Measurements from ENCODE around the gene KLRD1. TPM values are rescaled to one million over a fixed set of nuclear protein-coding genes. Genes with fewer than 3 reads are reported as not detected.
"Not testable (repeated sequence)": the region's sequence is repeated elsewhere in the genome, so short reads cannot be mapped to it uniquely, and the experiment has no call there.

KLRD1 gene
- total and polyA plus RNA-seq, 2 experiments from 2014 or later, result 0.03 to 0.27 TPM

DNA sequence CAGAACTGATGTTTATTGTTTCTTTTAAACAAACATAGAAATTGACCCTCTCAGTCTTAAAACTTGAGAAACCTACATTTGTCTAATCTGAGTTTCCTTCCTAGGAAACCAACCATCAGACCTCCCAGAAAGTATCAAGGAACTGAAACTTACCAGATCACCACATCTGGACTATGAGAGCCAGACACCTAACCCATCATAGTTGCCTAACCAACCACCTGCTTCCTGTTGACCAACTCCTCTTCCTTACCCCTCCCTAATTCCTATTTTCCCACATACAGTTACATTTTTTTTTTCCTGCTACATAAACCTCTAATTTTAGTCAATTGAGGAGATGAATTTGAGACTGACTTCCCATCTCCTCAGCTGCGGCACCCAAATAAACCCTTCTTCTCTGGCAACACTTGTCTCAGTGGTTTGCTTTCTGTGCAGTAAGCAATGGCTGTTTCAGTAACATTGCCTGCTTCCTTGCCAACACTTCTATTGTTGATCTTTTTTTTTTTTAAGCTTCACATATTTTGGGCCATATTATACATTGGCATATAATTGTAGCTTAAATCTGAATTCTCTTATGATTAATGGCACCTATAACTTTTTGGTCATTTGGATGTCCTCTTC lies 34.3 kb downstream of the KLRD1 start (continued):
- TF ChIP-seq, protein P1, sequence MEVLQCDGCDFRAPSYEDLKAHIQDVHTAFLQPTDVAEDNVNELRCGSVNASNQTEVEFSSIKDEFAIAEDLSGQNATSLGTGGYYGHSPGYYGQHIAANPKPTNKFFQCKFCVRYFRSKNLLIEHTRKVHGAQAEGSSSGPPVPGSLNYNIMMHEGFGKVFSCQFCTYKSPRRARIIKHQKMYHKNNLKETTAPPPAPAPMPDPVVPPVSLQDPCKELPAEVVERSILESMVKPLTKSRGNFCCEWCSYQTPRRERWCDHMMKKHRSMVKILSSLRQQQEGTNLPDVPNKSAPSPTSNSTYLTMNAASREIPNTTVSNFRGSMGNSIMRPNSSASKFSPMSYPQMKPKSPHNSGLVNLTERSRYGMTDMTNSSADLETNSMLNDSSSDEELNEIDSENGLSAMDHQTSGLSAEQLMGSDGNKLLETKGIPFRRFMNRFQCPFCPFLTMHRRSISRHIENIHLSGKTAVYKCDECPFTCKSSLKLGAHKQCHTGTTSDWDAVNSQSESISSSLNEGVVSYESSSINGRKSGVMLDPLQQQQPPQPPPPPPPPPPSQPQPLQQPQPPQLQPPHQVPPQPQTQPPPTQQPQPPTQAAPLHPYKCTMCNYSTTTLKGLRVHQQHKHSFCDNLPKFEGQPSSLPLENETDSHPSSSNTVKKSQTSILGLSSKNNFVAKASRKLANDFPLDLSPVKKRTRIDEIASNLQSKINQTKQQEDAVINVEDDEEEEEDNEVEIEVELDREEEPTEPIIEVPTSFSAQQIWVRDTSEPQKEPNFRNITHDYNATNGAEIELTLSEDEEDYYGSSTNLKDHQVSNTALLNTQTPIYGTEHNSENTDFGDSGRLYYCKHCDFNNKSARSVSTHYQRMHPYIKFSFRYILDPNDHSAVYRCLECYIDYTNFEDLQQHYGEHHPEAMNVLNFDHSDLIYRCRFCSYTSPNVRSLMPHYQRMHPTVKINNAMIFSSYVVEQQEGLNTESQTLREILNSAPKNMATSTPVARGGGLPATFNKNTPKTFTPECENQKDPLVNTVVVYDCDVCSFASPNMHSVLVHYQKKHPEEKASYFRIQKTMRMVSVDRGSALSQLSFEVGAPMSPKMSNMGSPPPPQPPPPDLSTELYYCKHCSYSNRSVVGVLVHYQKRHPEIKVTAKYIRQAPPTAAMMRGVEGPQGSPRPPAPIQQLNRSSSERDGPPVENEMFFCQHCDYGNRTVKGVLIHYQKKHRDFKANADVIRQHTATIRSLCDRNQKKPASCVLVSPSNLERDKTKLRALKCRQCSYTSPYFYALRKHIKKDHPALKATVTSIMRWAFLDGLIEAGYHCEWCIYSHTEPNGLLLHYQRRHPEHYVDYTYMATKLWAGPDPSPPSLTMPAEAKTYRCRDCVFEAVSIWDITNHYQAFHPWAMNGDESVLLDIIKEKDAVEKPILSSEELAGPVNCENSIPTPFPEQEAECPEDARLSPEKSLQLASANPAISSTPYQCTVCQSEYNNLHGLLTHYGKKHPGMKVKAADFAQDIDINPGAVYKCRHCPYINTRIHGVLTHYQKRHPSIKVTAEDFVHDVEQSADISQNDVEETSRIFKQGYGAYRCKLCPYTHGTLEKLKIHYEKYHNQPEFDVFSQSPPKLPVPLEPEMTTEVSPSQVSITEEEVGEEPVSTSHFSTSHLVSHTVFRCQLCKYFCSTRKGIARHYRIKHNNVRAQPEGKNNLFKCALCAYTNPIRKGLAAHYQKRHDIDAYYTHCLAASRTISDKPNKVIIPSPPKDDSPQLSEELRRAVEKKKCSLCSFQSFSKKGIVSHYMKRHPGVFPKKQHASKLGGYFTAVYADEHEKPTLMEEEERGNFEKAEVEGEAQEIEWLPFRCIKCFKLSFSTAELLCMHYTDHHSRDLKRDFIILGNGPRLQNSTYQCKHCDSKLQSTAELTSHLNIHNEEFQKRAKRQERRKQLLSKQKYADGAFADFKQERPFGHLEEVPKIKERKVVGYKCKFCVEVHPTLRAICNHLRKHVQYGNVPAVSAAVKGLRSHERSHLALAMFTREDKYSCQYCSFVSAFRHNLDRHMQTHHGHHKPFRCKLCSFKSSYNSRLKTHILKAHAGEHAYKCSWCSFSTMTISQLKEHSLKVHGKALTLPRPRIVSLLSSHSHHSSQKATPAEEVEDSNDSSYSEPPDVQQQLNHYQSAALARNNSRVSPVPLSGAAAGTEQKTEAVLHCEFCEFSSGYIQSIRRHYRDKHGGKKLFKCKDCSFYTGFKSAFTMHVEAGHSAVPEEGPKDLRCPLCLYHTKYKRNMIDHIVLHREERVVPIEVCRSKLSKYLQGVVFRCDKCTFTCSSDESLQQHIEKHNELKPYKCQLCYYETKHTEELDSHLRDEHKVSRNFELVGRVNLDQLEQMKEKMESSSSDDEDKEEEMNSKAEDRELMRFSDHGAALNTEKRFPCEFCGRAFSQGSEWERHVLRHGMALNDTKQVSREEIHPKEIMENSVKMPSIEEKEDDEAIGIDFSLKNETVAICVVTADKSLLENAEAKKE (CRISPR knock-in tag; IDR thresholded peaks at IDR 0.05), result no peak
- no peak for TF ChIP-seq EZH2 (IDR thresholded peaks at IDR 0.05; ENCODE audit: low read depth, unreplicated experiment)
- TF ChIP-seq STAT1 (IDR thresholded peaks at IDR 0.05; ENCODE audit: unreplicated experiment), result no peak
- TF ChIP-seq NANOG (IDR thresholded peaks at IDR 0.05; ENCODE audit: borderline replicate concordance), result no peak

DNA sequence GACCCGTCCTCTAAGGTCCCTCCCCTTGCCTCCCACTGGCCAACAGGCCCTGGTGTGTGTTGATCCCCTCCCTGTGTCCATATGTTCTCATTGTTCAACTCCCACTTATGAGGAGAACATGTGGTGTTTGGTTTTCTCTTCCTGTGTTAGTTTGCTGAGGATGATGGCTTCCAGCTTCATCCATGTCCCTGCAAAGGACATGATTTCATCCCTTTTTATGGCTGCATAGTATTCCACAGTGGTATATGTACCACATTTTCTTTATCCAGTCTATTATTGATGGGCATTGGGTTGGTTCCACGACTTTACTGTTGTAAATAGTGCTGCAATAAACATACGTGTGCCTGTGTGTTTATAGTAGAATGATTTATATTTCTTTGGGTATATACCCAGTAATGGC lies 43.8 kb downstream of the KLRD1 start:
- H3K36me3 Mint-ChIP-seq (ENCODE audit: low read depth), result peaks cover 10% of the 10 kb centered on the region
- H3K4me3 Mint-ChIP-seq; H4K20me1 ChIP-seq (replicated peaks; ENCODE audit: insufficient read depth); H3K4me2 ChIP-seq; H3K4me1 Mint-ChIP-seq; H3K4me1 ChIP-seq (ENCODE audit: insufficient read depth); H3K4me3 ChIP-seq; H3K9me2 ChIP-seq (ENCODE audit: insufficient read depth); DNase-seq (ENCODE audit: low spot score); H3K27ac ChIP-seq (ENCODE audit: low read depth); H3K36me3 ChIP-seq (ENCODE audit: insufficient read depth); H2AFZ ChIP-seq; H3K27me3 ChIP-seq (ENCODE audit: insufficient read depth); H3K27me3 Mint-ChIP-seq (ENCODE audit: insufficient read depth, low read depth, poor library complexity); H3K27ac Mint-ChIP-seq; H3K79me2 ChIP-seq (replicated peaks; ENCODE audit: insufficient read depth); ATAC-seq; H3F3A ChIP-seq (replicated peaks; ENCODE audit: low read depth): not testable (repeated sequence)
- H3K9me3 Mint-ChIP-seq, result peaks cover 19% of the 10 kb centered on the region

DNA sequence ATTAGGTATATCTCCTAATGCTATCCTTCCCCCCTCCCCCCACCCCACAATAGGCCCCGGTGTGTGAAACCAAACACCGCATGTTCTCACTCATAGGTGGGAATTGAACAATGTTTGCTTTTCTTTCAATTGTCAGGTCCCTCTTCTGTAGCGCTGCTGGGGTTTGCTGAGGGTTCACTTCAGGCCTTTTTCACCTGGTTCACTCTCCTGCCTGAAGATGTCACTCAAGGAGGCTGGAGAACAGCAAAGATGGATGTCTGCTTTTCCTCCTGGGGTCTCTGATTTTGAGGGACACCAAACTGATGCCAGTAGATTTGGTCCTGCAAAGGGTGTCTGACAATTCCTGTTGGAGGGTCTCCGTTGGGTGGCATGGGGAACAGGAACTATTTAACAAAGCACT lies 46.4 kb downstream of the KLRD1 start:
- peaks cover 32% of the 10 kb centered on the region for H3K9me3 Mint-ChIP-seq
- H3K79me2 ChIP-seq (replicated peaks; ENCODE audit: insufficient read depth), result no peaks in the 10 kb centered on the region
- H3F3A ChIP-seq (replicated peaks; ENCODE audit: low read depth), result no peaks in the 10 kb centered on the region
- no peaks in the 10 kb centered on the region for H3K27me3 ChIP-seq (ENCODE audit: insufficient read depth)
- H3K9me2 ChIP-seq (ENCODE audit: insufficient read depth), result no peaks in the 10 kb centered on the region
- H3K36me3 ChIP-seq (ENCODE audit: insufficient read depth), result no peaks in the 10 kb centered on the region
- H3K4me1 ChIP-seq (ENCODE audit: insufficient read depth), result no peaks in the 10 kb centered on the region
- H3K27ac Mint-ChIP-seq, result no peak overlapping the region
- no peaks in the 10 kb centered on the region for H4K20me1 ChIP-seq (replicated peaks; ENCODE audit: insufficient read depth)
- H3K4me3 Mint-ChIP-seq, result no peak overlapping the region
- DNase-seq (ENCODE audit: low spot score), result no peak
- H3K36me3 Mint-ChIP-seq (ENCODE audit: low read depth), result peaks cover 24% of the 10 kb centered on the region
- no peak; the same call in 1 of the 3 replicates for ATAC-seq
- no peak for TF ChIP-seq EZH2 (IDR thresholded peaks at IDR 0.05; ENCODE audit: low read depth, unreplicated experiment)
- TF ChIP-seq, protein P2, sequence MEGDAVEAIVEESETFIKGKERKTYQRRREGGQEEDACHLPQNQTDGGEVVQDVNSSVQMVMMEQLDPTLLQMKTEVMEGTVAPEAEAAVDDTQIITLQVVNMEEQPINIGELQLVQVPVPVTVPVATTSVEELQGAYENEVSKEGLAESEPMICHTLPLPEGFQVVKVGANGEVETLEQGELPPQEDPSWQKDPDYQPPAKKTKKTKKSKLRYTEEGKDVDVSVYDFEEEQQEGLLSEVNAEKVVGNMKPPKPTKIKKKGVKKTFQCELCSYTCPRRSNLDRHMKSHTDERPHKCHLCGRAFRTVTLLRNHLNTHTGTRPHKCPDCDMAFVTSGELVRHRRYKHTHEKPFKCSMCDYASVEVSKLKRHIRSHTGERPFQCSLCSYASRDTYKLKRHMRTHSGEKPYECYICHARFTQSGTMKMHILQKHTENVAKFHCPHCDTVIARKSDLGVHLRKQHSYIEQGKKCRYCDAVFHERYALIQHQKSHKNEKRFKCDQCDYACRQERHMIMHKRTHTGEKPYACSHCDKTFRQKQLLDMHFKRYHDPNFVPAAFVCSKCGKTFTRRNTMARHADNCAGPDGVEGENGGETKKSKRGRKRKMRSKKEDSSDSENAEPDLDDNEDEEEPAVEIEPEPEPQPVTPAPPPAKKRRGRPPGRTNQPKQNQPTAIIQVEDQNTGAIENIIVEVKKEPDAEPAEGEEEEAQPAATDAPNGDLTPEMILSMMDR (conservative IDR thresholded peaks at IDR 0.05; ENCODE audit: low read depth in 2 of 2), result peak in 1 of 2 experiments; percentile 9; a peak in 1 of 4 replicates
- peaks cover 2% of the 10 kb centered on the region for H3K27me3 Mint-ChIP-seq (ENCODE audit: insufficient read depth, low read depth, poor library complexity)
- H3K27ac ChIP-seq (ENCODE audit: low read depth), result no peak overlapping the region
- H2AFZ ChIP-seq, result peak overlapping the region; percentile 80
- no peak overlapping the region for H3K4me2 ChIP-seq
- peaks cover 7% of the 10 kb centered on the region for H3K4me1 Mint-ChIP-seq
- no peak overlapping the region for H3K4me3 ChIP-seq
